Measurements from ENCODE around the gene H6PD. TPM values are rescaled to one million over a fixed set of nuclear protein-coding genes. Genes with fewer than 3 reads are reported as not detected.
A peak's percentile ranks its signal among the peaks of the same experiment; 100 is the strongest.

H6PD gene
- total RNA-seq, 2 donors from 2014 or later: 35.0 to 41.0 TPM

GRCh38 chr1:9239622-9240401 lies 5.2 kb downstream of the H6PD start:
- no peaks in the 10 kb centered on the region for H3K36me3 ChIP-seq
- H3K4me1 ChIP-seq: peaks cover 0 to 92% of the 10 kb centered on the region in 2 donors
- H3K27me3 ChIP-seq: no peaks in the 10 kb centered on the region
- no peaks in the 10 kb centered on the region for H3K9me3 ChIP-seq
- peak overlapping the region; percentile 82 to 93 for H3K27ac ChIP-seq
- no peak overlapping the region for H3K4me3 ChIP-seq
- no peak for TF ChIP-seq CTCF (IDR thresholded peaks at IDR 0.05)
- DNase-seq (ENCODE audit: low spot score): no peak

- Histone ChIP-seq H3K4me1 (peaks cover 0 to 83% of the 10 kb centered on the region in 2 donors), H3K4me3 (no peak overlapping the region), H3K36me3 (no peaks in the 10 kb centered on the region), H3K9me3 (no peaks in the 10 kb centered on the region), H3K27me3 (no peaks in the 10 kb centered on the region), H3K27ac (peak overlapping the region; percentile 90 to 93)
- no peak for TF ChIP-seq CTCF (IDR thresholded peaks at IDR 0.05)
- no peak for DNase-seq (ENCODE audit: low spot score)
Measured at GRCh38 chr1:9240914-9241820, 6.6 kb downstream of the H6PD start.

DNA sequence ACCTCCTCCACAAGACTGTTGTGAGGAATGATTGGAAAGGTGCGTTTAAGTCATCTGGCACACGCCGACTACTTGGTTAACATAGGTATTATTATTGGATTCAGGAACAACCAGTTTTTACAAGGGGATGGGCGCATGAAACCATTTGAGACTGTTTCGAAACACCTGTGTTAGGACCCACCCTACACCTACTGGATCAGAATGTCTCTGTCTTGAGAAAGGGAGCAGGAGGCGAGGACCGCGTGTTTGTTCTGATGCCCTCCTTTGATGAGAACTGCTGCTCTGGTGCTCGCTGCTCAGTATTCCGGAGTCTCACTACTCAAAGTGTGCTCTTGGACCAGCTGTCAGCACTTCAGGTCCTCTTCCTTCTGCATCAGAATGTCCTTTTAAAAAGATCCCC lies 7.3 kb downstream of the H6PD start:
- H3K9me3 ChIP-seq: no peaks in the 10 kb centered on the region
- H3K36me3 ChIP-seq: no peaks in the 10 kb centered on the region
- H3K4me1 ChIP-seq: peaks cover 0 to 76% of the 10 kb centered on the region in 2 donors
- no peaks in the 10 kb centered on the region for H3K27me3 ChIP-seq
- H3K27ac ChIP-seq: peak overlapping the region; percentile 90 to 93
- DNase-seq (ENCODE audit: low spot score): no peak
- no peak for TF ChIP-seq CTCF (IDR thresholded peaks at IDR 0.05)
- H3K4me3 ChIP-seq: no peak overlapping the region

GRCh38 chr1:9242338-9242969 lies 7.9 kb downstream of the H6PD start:
- H3K4me1 ChIP-seq: peaks cover 0 to 80% of the 10 kb centered on the region in 2 donors

More at GRCh38 chr1:9242338-9242969, 7.9 kb downstream of the H6PD start:
- no peak for TF ChIP-seq CTCF (IDR thresholded peaks at IDR 0.05)
- Histone ChIP-seq H3K27me3 (no peaks in the 10 kb centered on the region), H3K27ac (peak overlapping the region; percentile 90 to 93), H3K36me3 (no peaks in the 10 kb centered on the region), H3K4me3 (peak overlapping the region; percentile 21 to 28), H3K9me3 (no peaks in the 10 kb centered on the region)
- peak; percentile 89 for DNase-seq (ENCODE audit: low spot score)

Data from right atrium auricular region (tissue), 2 donors.